HEK293 (cell line): ENCODE measurements around the gene CILP.

ENCODE experiments used
- ELK4 ChIP-seq: IDR thresholded peaks from 2 replicates; pipeline ENCODE4 v1.6.1; 2011; ENCODE audit warnings: mild to moderate bottlenecking, low read depth, low read length, borderline replicate concordance
- GLI2 ChIP-seq: fragments of 450-650 bp; formaldehyde crosslinking; IDR thresholded peaks from 2 replicates; pipeline ENCODE4; 2017; ENCODE audit warnings: missing biosample characterization, missing genetic modification characterization, low read depth, borderline replicate concordance
- HOXA7 ChIP-seq: sonication (generic); formaldehyde crosslinking; IDR thresholded peaks from 2 replicates; pipeline ENCODE4 v1.8.1; 2022; ENCODE audit warnings: missing genetic modification reagents, borderline replicate concordance
- HOXD13 ChIP-seq: sonication (generic); formaldehyde crosslinking; IDR thresholded peaks from 2 replicates; pipeline ENCODE4 v1.8.0; 2022; ENCODE audit warnings: missing genetic modification reagents, borderline replicate concordance
- KLF8 ChIP-seq: fragments of 450-650 bp; formaldehyde crosslinking; IDR thresholded peaks from 2 replicates; pipeline ENCODE4 v1.5.1; 2016; ENCODE audit warnings: missing biosample characterization, missing genetic modification characterization
- SP2 ChIP-seq: fragments of 450-650 bp; formaldehyde crosslinking; IDR thresholded peaks from 2 replicates; pipeline ENCODE4 v1.5.1; 2016; ENCODE audit warnings: missing biosample characterization, missing genetic modification characterization
- TRIM28 ChIP-seq: IDR thresholded peaks from 2 replicates; pipeline ENCODE4 v1.6.1; 2011; ENCODE audit warnings: low read length, control low read depth, borderline replicate concordance
- YY2 ChIP-seq: fragments of 450-650 bp; formaldehyde crosslinking; IDR thresholded peaks from 2 replicates; pipeline ENCODE4 v1.5.1; 2016; ENCODE audit warnings: missing biosample characterization, missing genetic modification characterization
- ZFP41 ChIP-seq: fragments of 450-650 bp; formaldehyde crosslinking; IDR thresholded peaks from 2 replicates; pipeline ENCODE4 v1.5.1; 2016; ENCODE audit warnings: missing biosample characterization, missing genetic modification characterization, borderline replicate concordance
- ZNF10 ChIP-seq: fragments of 450-650 bp; formaldehyde crosslinking; IDR thresholded peaks from 2 replicates; pipeline ENCODE4 v1.5.1; 2017; ENCODE audit warnings: missing biosample characterization, missing genetic modification characterization
- ZNF138 ChIP-seq: fragments of 450-650 bp; formaldehyde crosslinking; IDR thresholded peaks from 2 replicates; pipeline ENCODE4 v1.5.1; 2016; ENCODE audit warnings: missing biosample characterization, missing genetic modification characterization, borderline replicate concordance
- ZNF16 ChIP-seq: fragments of 450-650 bp; formaldehyde crosslinking; IDR thresholded peaks from 2 replicates; pipeline ENCODE4 v1.5.1; 2016; ENCODE audit warnings: low read depth, missing biosample characterization, missing genetic modification characterization
- ZNF174 ChIP-seq: fragments of 450-650 bp; formaldehyde crosslinking; IDR thresholded peaks from 2 replicates; pipeline ENCODE4 v1.5.0; 2017; ENCODE audit warnings: missing biosample characterization, mild to moderate bottlenecking, missing genetic modification characterization
- ZNF23 ChIP-seq: fragments of 450-650 bp; formaldehyde crosslinking; IDR thresholded peaks from 2 replicates; pipeline ENCODE4 v1.5.1; 2016; ENCODE audit warnings: missing biosample characterization, missing genetic modification characterization, borderline replicate concordance
- ZNF280D ChIP-seq: fragments of 450-650 bp; formaldehyde crosslinking; IDR thresholded peaks from 2 replicates; pipeline ENCODE4 v1.5.1; 2016; ENCODE audit warnings: missing biosample characterization, missing genetic modification characterization
- ZNF350 ChIP-seq: fragments of 450-650 bp; formaldehyde crosslinking; IDR thresholded peaks from 2 replicates; pipeline ENCODE4 v1.5.0; 2017; ENCODE audit warnings: missing biosample characterization, mild to moderate bottlenecking, missing genetic modification characterization
- ZNF37A ChIP-seq: fragments of 450-650 bp; IDR thresholded peaks from 2 replicates; pipeline ENCODE4 v1.5.1; 2018; ENCODE audit warnings: missing biosample characterization, missing genetic modification characterization
- ZNF426 ChIP-seq: fragments of 450-650 bp; formaldehyde crosslinking; IDR thresholded peaks from 2 replicates; pipeline ENCODE4 v1.5.1; 2017; ENCODE audit warnings: missing biosample characterization, missing genetic modification characterization, mild to moderate bottlenecking, inconsistent platforms, moderate library complexity
- ZNF473 ChIP-seq: fragments of 450-650 bp; formaldehyde crosslinking; IDR thresholded peaks from 2 replicates; pipeline ENCODE4 v1.5.1; 2017; ENCODE audit warnings: missing biosample characterization, missing genetic modification characterization
- ZNF560 ChIP-seq: fragments of 450-650 bp; formaldehyde crosslinking; IDR thresholded peaks from 2 replicates; pipeline ENCODE4 v1.5.1; 2017; ENCODE audit warnings: missing biosample characterization, missing genetic modification characterization, borderline replicate concordance
- ZNF571 ChIP-seq: fragments of 450-650 bp; formaldehyde crosslinking; IDR thresholded peaks from 2 replicates; pipeline ENCODE4 v1.5.0; 2017; ENCODE audit warnings: missing biosample characterization, missing genetic modification characterization
- ZNF610 ChIP-seq: fragments of 450-650 bp; formaldehyde crosslinking; IDR thresholded peaks from 2 replicates; pipeline ENCODE4 v1.5.1; 2016; ENCODE audit warnings: missing biosample characterization, missing genetic modification characterization, borderline replicate concordance
- ZNF645 ChIP-seq: fragments of 450-650 bp; formaldehyde crosslinking; IDR thresholded peaks from 2 replicates; pipeline ENCODE4; 2016; ENCODE audit warnings: missing biosample characterization, missing genetic modification characterization
- ZNF692 ChIP-seq: fragments of 450-650 bp; formaldehyde crosslinking; IDR thresholded peaks from 2 replicates; pipeline ENCODE4 v1.5.1; 2016; ENCODE audit warnings: missing biosample characterization, missing genetic modification characterization
- ZNF707 ChIP-seq: fragments of 450-650 bp; formaldehyde crosslinking; IDR thresholded peaks from 2 replicates; pipeline ENCODE4 v1.5.1; 2016; ENCODE audit warnings: missing biosample characterization, missing genetic modification characterization
- ZSCAN16 ChIP-seq: fragments of 450-650 bp; formaldehyde crosslinking; IDR thresholded peaks from 2 replicates; pipeline ENCODE4 v1.5.1; 2016; ENCODE audit warnings: missing biosample characterization, missing genetic modification characterization
- TF ChIP-seq, protein P1 (sequence below): fragments of 450-650 bp; formaldehyde crosslinking; IDR thresholded peaks from 2 replicates; pipeline ENCODE4 v1.5.1; 2016; ENCODE audit warnings: missing biosample characterization, missing genetic modification characterization, borderline replicate concordance

The CILP gene

DNA sequence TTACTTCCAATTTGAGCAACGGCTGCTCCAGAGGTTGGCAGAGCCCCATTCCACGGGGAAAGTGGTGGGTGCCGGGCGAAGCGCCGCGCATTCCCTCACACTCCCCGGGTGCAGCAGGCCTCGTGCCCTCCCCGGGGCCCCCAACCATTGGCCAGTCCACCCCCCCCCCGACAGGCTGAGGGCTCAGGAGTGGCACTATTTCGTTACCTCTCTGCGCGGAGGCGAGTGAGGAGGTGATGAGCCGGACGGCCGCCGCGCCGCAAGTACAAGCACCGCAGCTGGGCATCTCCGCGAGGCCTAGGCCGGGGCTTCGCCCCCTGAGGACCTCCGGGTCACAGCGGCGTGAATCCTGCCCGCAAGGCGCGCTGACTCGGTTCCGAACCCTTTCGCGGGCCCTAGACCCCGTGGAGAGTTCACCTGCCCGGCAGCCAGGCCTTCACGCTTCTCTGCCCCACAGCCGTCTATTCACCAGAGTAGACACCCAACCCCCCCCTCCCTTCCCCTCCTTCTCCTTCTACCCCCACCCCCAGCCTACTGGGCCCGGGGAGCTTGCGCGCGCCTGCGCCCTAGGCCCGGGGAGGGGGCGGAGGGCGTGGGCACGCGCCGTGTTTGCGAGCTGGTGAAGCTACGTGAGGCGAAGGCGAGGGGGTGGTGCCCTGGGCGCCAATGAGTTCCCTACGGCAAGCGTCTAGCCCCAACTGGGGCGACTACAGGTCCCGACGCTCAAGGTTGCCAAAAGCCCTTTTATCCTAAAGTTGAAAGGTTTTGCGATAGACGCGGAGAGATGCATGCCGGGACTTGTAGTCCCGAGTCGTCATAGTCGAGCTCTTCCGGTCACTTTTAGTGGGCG lies 26.2 kb downstream of the CILP start, which contains the start of gene CLPX (continued):
- TF ChIP-seq YY2 (tag by site-specific recombination) (no peak), ZNF610 (no peak), ELK4 (no peak), GLI2 (tag by site-specific recombination) (no peak), ZNF571 (tag by site-specific recombination) (no peak), TRIM28 (no peak), ZNF280D (no peak), ZNF473 (tag by site-specific recombination) (no peak), ZNF645 (tag by site-specific recombination) (no peak), ZNF350 (no peak), ZFP41 (tag by site-specific recombination) (no peak), HOXD13 (no peak), ZNF707 (tag by site-specific recombination) (no peak), ZNF426 (tag by site-specific recombination) (no peak), ZSCAN16 (peak; percentile 91), SP2 (tag by site-specific recombination) (peak; percentile 64), ZNF174 (tag by site-specific recombination) (no peak), HOXA7 (CRISPR knock-in tag) (no peak), ZNF692 (tag by site-specific recombination) (peak; percentile 46), ZNF23 (tag by site-specific recombination) (no peak), ZNF10 (tag by site-specific recombination) (no peak), ZNF138 (no peak), ZNF560 (tag by site-specific recombination) (no peak), ZNF16 (tag by site-specific recombination) (no peak), KLF8 (tag by site-specific recombination) (peak; percentile 74), ZNF37A (no peak)
- TF ChIP-seq, protein P1, sequence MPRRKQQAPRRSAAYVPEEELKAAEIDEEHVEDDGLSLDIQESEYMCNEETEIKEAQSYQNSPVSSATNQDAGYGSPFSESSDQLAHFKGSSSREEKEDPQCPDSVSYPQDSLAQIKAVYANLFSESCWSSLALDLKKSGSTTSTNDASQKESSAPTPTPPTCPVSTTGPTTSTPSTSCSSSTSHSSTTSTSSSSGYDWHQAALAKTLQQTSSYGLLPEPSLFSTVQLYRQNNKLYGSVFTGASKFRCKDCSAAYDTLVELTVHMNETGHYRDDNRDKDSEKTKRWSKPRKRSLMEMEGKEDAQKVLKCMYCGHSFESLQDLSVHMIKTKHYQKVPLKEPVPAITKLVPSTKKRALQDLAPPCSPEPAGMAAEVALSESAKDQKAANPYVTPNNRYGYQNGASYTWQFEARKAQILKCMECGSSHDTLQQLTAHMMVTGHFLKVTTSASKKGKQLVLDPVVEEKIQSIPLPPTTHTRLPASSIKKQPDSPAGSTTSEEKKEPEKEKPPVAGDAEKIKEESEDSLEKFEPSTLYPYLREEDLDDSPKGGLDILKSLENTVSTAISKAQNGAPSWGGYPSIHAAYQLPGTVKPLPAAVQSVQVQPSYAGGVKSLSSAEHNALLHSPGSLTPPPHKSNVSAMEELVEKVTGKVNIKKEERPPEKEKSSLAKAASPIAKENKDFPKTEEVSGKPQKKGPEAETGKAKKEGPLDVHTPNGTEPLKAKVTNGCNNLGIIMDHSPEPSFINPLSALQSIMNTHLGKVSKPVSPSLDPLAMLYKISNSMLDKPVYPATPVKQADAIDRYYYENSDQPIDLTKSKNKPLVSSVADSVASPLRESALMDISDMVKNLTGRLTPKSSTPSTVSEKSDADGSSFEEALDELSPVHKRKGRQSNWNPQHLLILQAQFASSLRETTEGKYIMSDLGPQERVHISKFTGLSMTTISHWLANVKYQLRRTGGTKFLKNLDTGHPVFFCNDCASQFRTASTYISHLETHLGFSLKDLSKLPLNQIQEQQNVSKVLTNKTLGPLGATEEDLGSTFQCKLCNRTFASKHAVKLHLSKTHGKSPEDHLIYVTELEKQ (tag by site-specific recombination) = no peak
